Activated naive CD4-positive, alpha-beta T cell treated with anti-CD3 and anti-CD28 coated beads, Interleukin-2, amount 50 U/mL, for 72 hours (primary cell): ENCODE results near the gene OPRM1. TPM values are rescaled to one million over a fixed set of nuclear protein-coding genes. Genes with fewer than 3 reads are reported as not detected.

ENCODE experiments used
- ATAC-seq, 2 donors: fragments of 150-1000 bp; cut with Tn5 transposase; 2 replicates each; pipeline ENCODE4 v1.10.0; 2021; ENCODE audit warnings: mild to moderate bottlenecking in 2 of 2, moderate library complexity in 2 of 2
- DNase-seq, 2 donors: peaks; one replicate each; pipeline ENCODE4 v3.0.0; 2021 to 2022; ENCODE audit warnings: low spot score in 2 of 2
- H3K27ac Mint-ChIP-seq, 2 donors: one replicate each; pipeline ENCODE4 v1.8.0; 2022; ENCODE audit warnings: mild to moderate bottlenecking in 2 of 2, mixed read lengths in 2 of 2
- H3K36me3 Mint-ChIP-seq, 2 donors: one replicate each; pipeline ENCODE4 v1.8.0; 2022; ENCODE audit warnings: mixed read lengths in 2 of 2
- H3K9me3 Mint-ChIP-seq, 2 donors: one replicate each; pipeline ENCODE4 v1.8.0; 2022; ENCODE audit warnings: mixed read lengths in 2 of 2
- total RNA-seq, 2 donors: library from RNA; stranded (reverse); gene quantifications; one replicate each; pipeline ENCODE4 v1.2.3, GENCODE V29; 2022

Gene OPRM1
- total RNA-seq, 2 donors from 2014 or later: not detected

DNA sequence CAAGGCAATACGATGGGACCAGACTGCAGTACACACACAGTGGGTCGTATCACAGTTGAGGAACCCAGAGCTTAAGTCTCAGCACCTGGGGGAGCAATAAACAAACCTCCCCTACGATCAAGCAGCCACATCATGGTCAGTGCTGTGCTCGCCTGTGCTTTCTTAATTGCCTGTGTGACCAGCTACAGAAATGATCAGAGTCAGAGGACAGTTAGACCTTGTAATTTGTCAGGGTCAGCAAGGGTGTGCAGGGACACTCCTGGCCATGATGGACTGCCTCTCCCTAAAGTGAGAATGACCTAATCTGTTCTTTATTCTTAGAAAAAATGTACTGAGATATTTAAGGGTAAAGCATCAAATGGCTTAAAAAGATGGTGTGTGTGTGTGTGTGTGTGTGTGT lies 78.4 kb downstream of the OPRM1 start:
- ATAC-seq (no peak), DNase-seq (no peak)
- Mint-ChIP-seq H3K27ac (no peak overlapping the region), H3K9me3 (no peaks in the 10 kb centered on the region), H3K36me3 (no peaks in the 10 kb centered on the region)

DNA sequence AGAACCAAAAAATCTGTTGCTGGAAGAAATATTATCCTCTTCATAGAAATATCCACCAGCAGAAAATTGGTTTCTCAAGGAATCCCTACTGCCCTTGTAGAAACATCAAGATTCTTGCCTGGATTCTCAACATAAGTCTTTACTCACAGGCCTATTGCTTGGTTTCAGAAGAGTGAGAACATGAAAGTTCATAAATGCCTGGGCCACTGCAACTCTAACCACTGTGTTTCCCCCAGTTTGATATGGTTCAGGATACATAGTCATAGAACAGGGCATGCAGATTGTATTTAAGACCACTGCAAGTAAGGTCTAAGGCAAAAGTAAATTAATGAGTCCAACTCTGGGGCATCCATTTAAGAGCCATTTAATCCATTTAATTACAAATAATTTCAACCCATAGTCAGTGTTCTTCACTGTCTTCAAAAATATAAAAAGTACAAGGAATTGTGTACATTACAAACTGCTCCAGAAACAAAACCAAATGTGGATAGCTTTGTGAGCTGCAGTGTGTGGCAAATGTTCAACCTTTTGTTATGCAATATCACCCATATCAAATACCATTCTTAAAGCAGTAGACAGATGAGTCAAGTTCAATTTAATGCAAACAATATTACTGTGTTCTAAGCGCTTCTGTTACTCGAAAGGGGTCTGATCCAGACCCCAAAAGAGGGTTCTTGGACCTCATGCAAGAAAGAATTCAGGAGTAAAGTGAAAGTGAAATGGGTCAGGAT lies 83.3 kb downstream of the OPRM1 start:
- no peak for DNase-seq
- Mint-ChIP-seq H3K36me3 (no peaks in the 10 kb centered on the region), H3K9me3 (no peaks in the 10 kb centered on the region), H3K27ac (no peak overlapping the region)
- no peak for ATAC-seq

DNA sequence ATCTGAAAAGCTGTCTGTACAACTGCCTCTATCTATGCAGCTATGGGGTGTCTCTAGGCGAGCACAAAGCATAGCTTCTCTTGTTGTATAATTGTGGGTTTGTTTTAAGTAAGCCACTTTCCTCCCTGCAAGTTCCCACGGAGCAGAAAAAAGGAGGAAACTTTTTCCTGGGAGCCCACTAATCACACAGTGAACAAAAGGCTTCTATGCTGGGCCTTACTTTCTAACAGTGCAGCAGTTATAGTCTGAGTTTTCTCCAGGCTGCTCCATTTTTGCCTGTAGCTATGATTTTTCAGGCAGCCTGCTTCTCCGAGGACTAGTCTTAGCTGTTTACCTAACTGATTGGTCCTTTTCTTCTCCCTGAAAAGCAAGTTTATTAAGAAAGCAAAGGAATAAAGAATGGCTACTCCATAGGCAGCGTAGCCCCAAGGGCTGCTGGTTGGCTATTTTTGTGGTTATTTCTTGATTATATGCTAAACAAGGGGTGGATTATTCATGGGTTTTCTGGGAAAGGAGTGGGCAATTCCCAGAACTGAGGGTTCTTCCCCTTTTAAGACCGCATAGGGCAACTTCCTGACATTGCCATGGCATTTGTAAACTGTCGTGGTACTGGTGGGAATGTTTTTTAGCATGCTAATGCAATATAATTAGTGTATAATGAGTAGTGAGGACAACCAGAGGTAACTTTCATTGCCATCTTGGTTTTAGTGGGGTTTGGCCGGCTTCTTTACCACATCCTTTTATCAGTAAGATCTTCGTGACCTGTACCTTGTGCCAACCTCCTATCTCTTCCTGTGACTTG lies 84.3 kb downstream of the OPRM1 start:
- no peaks in the 10 kb centered on the region for H3K9me3 Mint-ChIP-seq
- H3K36me3 Mint-ChIP-seq: no peaks in the 10 kb centered on the region
- ATAC-seq: no peak
- no peak overlapping the region for H3K27ac Mint-ChIP-seq
- DNase-seq: no peak

DNA sequence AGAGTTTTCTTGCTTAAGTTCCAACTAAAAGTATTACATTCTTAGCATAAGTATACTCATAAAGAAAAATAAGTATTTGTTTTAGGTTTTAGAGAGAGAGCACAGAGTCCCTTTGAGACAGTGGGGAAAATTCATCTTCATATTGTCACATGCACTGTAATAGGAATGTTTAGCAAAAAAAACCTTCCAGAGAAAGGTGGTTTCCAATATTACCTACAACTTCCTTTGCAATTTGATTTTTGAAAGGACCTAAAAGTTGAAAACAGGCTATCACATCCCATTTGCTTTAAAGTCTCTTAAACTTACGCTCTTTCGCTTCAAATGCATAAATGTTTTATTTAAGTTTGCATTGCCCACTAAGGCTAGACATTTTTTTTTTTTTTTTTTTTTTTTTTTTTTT lies 86.4 kb downstream of the OPRM1 start:
- DNase-seq (no peak), ATAC-seq (no peak)
- Mint-ChIP-seq H3K27ac (no peak overlapping the region), H3K36me3 (no peaks in the 10 kb centered on the region), H3K9me3 (no peaks in the 10 kb centered on the region)

DNA sequence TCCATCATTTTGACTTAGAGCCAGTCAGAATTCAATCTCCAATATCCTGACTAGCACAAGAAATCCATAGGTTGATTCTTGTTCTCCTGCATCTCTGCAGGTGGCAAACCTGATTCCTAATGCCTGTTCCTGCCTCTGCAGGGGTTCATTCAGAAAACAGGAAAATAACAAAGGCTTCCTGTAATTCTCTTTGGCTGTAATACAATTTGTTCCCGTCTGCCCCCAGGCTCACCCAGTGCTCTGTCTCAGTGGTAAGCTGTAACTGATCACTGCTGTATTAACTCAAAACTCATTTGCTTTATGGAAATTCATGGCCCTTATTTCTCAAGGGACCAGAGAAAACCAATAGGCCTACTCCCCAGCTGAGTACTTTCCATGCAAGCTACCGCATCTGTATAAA lies 88.6 kb downstream of the OPRM1 start:
- peak overlapping the region in 1 of 2 donors; percentile 18 for H3K27ac Mint-ChIP-seq
- DNase-seq (no peak), ATAC-seq (no peak)
- no peaks in the 10 kb centered on the region for H3K36me3 Mint-ChIP-seq
- H3K9me3 Mint-ChIP-seq: no peaks in the 10 kb centered on the region

DNA sequence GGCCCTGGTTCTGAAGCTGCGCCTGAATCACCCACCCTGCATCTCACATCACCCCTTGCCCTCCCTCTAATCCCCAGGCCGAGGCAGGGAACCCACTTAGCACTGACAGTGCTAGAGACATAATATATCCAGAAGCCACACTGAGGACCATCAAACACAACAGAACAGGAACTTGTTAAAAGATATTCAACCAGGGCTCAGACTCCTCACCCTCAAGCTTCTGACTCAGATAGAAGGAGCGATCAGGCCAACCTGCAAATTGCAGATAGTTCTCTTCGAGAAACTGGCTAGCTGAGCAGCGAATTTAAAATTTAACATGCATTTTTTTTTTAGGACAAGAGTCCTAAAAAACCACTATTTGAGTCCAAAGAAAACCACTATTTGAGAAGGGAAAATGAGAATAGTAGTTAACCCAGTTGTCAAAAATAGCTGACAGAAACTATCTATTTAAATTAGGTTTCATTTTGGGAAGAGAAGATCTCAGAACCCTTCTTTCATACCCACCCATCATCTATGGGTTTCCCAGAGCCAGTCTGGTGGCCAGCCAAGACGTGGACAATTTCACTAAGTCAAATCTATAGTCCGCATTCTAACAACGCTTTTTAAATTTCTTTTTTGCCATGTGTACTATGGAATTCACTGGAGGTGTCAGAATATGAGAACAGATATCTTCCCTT lies 95.6 kb downstream of the OPRM1 start:
- no peak overlapping the region for H3K27ac Mint-ChIP-seq
- ATAC-seq: no peak
- no peaks in the 10 kb centered on the region for H3K36me3 Mint-ChIP-seq
- H3K9me3 Mint-ChIP-seq: no peaks in the 10 kb centered on the region
- no peak for DNase-seq

DNA sequence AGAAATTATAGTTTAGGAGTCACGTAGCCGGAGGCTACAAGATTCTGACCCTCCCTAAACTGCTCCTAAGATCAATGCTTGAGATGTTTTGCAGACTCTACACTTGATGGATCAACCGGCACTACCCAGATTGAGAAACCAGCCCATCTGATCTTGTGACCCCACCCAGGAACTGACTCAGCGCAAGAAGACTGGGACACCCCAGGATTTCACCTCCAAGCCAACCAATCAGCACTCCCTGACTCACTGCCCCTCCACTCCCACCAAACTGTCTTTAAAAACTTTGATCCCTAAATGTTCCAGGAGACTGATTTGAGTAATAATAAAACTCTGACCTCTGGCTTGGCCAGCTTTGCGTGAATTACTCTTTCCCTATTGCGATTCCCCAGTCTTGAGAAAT lies 99.8 kb downstream of the OPRM1 start:
- DNase-seq: no peak
- Mint-ChIP-seq H3K27ac (no peak overlapping the region), H3K9me3 (no peaks in the 10 kb centered on the region), H3K36me3 (no peaks in the 10 kb centered on the region)
- no peak for ATAC-seq

DNA sequence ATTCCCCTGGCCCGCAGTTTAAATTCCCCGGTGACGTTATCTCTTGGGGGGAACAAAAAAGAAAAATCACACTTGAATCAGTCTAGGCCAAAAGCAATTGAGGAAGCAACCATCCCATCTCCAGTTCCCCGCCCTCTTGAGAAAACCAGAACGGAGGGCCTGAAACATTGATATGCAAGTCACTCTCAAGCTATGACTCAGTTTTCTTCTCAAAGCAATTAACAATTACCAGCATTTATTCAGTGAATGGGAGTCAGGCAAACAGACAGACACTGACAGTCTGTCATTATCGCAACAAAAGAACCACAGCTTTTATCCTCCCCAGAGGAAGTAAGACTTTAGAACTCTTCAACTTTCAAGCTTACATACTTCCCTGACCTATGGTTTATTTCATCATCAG lies 100.9 kb downstream of the OPRM1 start:
- no peaks in the 10 kb centered on the region for H3K36me3 Mint-ChIP-seq
- ATAC-seq (peak in 1 of 2 donors; percentile 55), DNase-seq (no peak)
- no peak overlapping the region for H3K27ac Mint-ChIP-seq
- H3K9me3 Mint-ChIP-seq: no peaks in the 10 kb centered on the region

DNA sequence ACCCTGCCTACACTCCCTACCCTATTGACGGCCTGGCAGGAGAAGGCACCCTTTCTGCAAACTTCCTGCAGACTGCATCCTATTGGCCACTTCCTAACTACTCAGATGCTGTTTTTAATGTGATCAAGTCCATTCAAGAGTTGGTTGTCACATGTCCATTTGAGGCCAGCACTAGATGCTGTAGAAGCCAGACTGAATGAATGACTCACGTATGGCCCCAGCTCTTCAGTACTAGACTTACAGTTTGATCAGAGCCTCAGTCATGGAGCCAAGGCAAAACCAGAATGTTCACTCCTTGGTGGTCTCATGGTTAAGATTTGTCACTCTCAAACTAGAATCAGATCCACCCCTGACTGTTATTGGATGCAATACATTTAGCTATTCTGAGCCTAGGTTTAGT lies 101.7 kb downstream of the OPRM1 start:
- no peak for DNase-seq

DNA sequence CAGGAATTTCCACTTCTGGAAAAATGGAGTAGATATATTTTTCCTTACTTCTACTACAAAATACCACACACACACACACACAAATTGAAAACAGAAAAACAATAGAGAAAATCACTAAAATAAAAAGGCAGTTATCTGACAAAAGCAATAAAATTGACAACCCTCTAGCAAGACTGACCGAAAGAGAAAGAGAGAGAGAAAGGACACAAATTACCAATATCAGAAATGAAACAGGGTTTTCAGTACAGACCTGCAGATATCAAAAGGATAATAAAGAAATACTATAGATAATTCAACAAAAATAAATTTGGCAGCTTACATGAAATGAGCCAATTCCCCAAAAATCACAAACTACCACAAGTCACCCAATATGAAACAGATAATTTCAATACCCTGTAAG lies 104.7 kb downstream of the OPRM1 start:
- DNase-seq: no peak
- Mint-ChIP-seq H3K36me3 (no peaks in the 10 kb centered on the region), H3K9me3 (no peaks in the 10 kb centered on the region), H3K27ac (no peak overlapping the region)
- ATAC-seq: no peak

More for the DNA sequence above, 101.7 kb downstream of the OPRM1 start:
- no peak for ATAC-seq
- Mint-ChIP-seq H3K9me3 (no peaks in the 10 kb centered on the region), H3K36me3 (no peaks in the 10 kb centered on the region), H3K27ac (no peak overlapping the region)

DNA sequence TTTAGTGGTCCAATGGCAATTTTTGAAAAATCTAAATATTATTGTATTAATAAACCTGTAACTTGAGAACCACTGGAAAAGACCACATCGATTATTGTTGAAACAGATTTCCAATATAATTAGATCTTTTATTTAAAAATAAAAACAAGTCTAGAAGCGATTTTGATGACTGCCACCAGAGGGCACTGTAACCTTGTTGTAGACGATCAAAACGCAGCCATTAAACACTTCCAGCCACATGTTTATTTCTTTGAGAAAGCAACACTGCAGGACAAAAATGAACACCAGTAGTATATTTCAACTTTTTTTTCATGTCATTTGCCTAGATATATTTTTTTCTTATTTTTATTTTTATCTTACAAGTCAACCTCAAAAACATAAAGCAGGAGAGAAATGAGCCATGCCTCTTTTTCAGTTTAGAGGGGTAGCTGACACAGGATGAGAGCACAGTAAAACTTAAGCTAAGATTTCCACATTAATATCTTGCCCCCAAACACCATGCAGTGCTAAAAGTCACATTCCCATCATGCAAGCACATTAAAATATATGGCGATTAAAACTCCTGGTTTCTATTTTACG lies 115.4 kb downstream of the OPRM1 start:
- no peak for ATAC-seq
- Mint-ChIP-seq H3K36me3 (peaks cover 4% of the 10 kb centered on the region in 2 donors), H3K27ac (no peak overlapping the region), H3K9me3 (no peaks in the 10 kb centered on the region)
- peak in 1 of 2 donors; percentile 64 for DNase-seq

DNA sequence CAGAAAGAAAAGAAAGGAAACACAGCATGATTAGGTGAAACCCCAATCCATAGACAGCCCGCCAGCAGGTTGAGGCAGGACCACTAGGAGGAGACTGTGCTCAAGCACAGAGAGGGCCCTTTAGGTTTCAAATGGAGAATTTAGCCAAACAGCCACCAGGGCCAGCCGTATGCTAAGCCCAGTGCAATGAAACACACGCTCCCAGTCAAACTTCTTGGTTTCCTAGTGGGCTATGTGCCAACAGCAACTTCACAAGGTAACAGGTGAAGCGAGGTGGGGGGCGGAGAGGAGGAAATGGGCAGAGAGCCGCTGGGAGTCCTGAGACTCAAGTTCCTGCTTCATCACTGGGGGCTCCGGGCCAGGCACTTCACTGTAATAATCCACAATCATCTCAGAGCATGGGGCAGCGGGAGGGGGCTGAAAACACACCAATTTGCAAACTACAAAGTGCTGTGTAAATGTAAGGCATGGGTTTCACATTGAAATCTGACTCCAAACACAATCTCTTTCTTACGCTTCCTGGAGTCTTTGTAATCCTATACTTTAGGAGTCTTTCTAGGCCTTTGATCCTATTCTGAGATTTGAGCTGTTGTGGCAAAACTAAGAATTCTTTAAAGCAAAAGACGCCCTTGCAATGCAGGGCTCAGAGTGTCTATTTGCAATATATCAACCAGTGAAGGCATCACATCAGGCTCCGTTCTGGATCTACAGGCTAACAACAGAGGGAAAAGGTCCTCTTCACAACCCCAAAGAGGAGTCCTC lies 117.3 kb downstream of the OPRM1 start:
- H3K27ac Mint-ChIP-seq: peak overlapping the region; percentile 80 to 85
- H3K9me3 Mint-ChIP-seq: no peaks in the 10 kb centered on the region
- ATAC-seq: peak; percentile 94 to 96
- DNase-seq: peak; percentile 56 to 63
- peaks cover 10 to 14% of the 10 kb centered on the region in 2 donors for H3K36me3 Mint-ChIP-seq

DNA sequence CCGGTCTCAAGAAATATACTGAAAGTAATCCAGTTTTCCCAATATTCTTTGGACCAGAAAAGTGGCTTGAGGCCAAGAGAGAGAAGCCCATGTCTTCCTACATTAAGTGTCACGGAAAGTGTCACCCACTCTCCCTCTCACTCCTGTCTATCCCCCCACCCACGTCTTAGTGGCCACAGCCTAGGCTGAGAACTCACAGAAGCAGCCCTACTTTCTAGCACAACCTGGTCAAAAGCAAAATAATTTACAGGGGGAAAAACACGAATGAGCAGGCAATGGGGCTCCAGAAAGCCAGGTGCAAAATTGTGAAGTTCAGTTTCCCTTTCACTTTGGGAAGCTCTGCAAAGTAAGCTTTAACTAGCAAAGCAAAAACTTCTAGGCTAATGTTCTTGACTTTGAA lies 118.0 kb downstream of the OPRM1 start:
- no peaks in the 10 kb centered on the region for H3K9me3 Mint-ChIP-seq
- peak overlapping the region; percentile 74 to 85 for H3K27ac Mint-ChIP-seq
- no peak for DNase-seq
- peaks cover 10 to 14% of the 10 kb centered on the region in 2 donors for H3K36me3 Mint-ChIP-seq
- ATAC-seq: peak in 1 of 2 donors; percentile 35

DNA sequence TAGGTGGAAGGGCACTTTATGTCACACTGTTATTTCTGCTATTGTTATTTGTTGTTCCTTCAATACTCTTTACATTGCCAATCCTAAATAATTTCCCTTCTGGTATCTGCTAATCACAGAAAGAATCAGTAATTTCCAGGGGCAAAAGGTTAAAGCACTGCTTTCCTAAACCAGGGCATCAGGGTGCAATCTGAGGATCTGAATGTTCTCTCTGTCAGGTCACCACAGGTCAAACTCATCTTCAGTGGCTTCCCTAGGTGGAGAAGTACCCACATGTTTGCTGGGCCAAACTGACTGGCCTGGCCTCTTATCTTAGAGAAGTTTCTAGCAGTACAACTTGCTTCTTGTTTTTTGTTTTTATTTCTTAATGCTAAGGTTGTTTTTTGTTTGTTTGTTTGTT lies 118.7 kb downstream of the OPRM1 start:
- ATAC-seq (no peak), DNase-seq (no peak)
- Mint-ChIP-seq H3K27ac (peak overlapping the region in 1 of 2 donors; percentile 85), H3K9me3 (no peaks in the 10 kb centered on the region), H3K36me3 (peaks cover 10 to 14% of the 10 kb centered on the region in 2 donors)

DNA sequence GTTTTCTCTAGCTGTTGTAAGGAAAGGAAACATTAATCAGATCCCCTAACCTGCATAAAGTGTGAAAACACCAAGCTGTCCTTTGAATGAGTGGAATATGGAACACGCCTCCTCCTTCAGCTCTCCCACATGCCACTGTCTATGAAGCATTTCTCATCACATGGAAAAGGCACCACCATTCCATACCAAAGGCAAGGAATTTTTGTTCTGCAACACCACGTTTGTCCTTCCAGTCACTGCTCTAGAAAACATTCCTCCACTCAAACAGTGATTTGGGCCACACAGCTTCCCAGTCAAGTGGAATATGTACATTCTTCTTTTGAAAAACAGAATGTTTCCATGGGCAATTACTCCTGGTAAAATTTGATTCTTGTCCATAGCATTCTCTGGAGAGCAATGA lies 120.1 kb downstream of the OPRM1 start:
- Mint-ChIP-seq H3K36me3 (peaks cover 10 to 14% of the 10 kb centered on the region in 2 donors), H3K27ac (no peak overlapping the region), H3K9me3 (no peaks in the 10 kb centered on the region)
- DNase-seq: no peak
- ATAC-seq: no peak

DNA sequence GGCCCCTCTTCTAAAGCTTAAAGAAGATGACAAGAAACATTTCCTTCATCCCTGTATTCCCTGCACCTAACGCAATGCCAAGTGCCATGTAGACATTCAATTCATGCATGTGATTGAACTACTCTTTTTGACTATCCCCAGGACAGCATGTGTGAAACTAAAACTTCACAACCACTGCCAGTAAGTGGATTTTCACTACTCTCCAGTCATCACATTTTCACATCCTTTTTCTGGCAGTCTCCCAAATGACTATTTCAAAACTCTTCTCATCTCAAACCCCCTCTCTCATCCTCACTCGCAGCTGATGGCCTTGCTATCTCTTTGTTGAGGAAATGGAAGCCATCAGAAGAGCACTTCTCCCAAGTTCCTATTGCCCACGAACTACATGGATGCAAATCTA lies 122.6 kb downstream of the OPRM1 start:
- peak; percentile 73 to 86 for ATAC-seq
- H3K36me3 Mint-ChIP-seq: peaks cover 16 to 24% of the 10 kb centered on the region in 2 donors
- H3K9me3 Mint-ChIP-seq: peaks cover 0 to 4% of the 10 kb centered on the region in 2 donors
- no peak for DNase-seq
- H3K27ac Mint-ChIP-seq: no peak overlapping the region
